K562 (cell line): ENCODE measurements around the gene GRIN1. TPM values are rescaled to one million over a fixed set of nuclear protein-coding genes. Genes with fewer than 3 reads are reported as not detected.

Experiments used
- ATAC-seq: fragments of 200-7000 bp; cut with Tn5 transposase; 3 replicates; pipeline ENCODE4 v1.9.1; 2020; ENCODE audit warnings: moderate library complexity
- BruUV-seq: library from RNA; stranded (reverse); fragments of 400-500 nt; replicated peaks from 2 replicates; lab custom pipeline; 2021; lab: Mats Ljungman, UMichigan
- CTCF ChIA-PET: fragments of 300-600 bp; formaldehyde crosslinking; extraction: SDS; loops from one replicate; lab custom pipeline; 2021; ENCODE audit warnings: low intra/inter-chr PET ratio; lab: Yijun Ruan, JAX
- POLR2A ChIA-PET: fragments of 300-600, 350-650 bp; sonication (Branson Sonifier 250); formaldehyde crosslinking; extraction: SDS; loops from one replicate; lab custom pipeline; 2021; ENCODE audit warnings: antibody characterized with exemption, inconsistent platforms; lab: Yijun Ruan, JAX
- DNase-seq, 4 experiments: peaks; one replicate each; pipeline versions ENCODE4 v3.0.0 to v3.0.0-alpha.2; 2011 to 2018; ENCODE audit warnings: low spot score in 3 of 4, mixed read lengths in 3 of 4; ENCODE audit errors: extremely low read depth in 1 of 4
- FAIRE-seq: peaks from 2 replicates; lab custom pipeline; 2011; peaks lifted over from hg19 to GRCh38; lab: Jason Lieb, UNC
- H2AFZ ChIP-seq: 2 replicates; pipeline ENCODE4 v1.6.0; 2011; ENCODE audit warnings: low read depth, low read length, control low read depth, inconsistent platforms
- H3K27ac ChIP-seq: fragments of 200-600 bp; 3 replicates; pipeline ENCODE4 v1.8.0; 2011; ENCODE audit warnings: low read depth, mild to moderate bottlenecking, control low read depth, inconsistent platforms, low read length, moderate library complexity, mixed read lengths; ENCODE audit errors: extremely low read depth
- H3K27me3 ChIP-seq, 2 experiments: fragments of 300-600 bp in 1 of 2; 2 replicates in 1 of 2; 3 replicates in 1 of 2; pipeline versions ENCODE4 v1.6.0 to v1.8.0; 2011; ENCODE audit warnings: inconsistent platforms in 2 of 2, low read length in 2 of 2, mild to moderate bottlenecking in 1 of 2, mixed read lengths in 1 of 2, moderate library complexity in 1 of 2; ENCODE audit not compliant: control insufficient read depth in 2 of 2, insufficient read depth in 2 of 2
- H3K36me3 ChIP-seq: fragments of 300-600 bp; 3 replicates; pipeline ENCODE4 v1.8.0; 2011; ENCODE audit warnings: mild to moderate bottlenecking, low read length, inconsistent platforms; ENCODE audit not compliant: control insufficient read depth, insufficient read depth
- H3K4me1 ChIP-seq, 2 experiments: fragments of 200-600 bp in 1 of 2; replicated peaks in 1 of 2; 2 replicates in 1 of 2; 3 replicates in 1 of 2; pipeline versions ENCODE4 v1.5.1 to v1.8.0; 2011; ENCODE audit warnings: inconsistent platforms in 2 of 2, low read length in 2 of 2, mild to moderate bottlenecking in 1 of 2, mixed read lengths in 1 of 2, moderate library complexity in 1 of 2; ENCODE audit not compliant: control insufficient read depth in 2 of 2, insufficient read depth in 2 of 2
- H3K4me2 ChIP-seq: 2 replicates; pipeline ENCODE4 v1.6.1; 2011; ENCODE audit warnings: low read length, control low read depth, inconsistent platforms, mixed read lengths; ENCODE audit not compliant: insufficient read depth
- H3K4me3 ChIP-seq: fragments of 200-600 bp; sonication (generic), shearing (Covaris generic); 2 replicates; pipeline ENCODE4 v1.5.1; 2016; ENCODE audit warnings: control low read depth, inconsistent platforms
- H3K79me2 ChIP-seq: fragments of 200-600 bp; 3 replicates; pipeline ENCODE4 v1.8.0; 2011; ENCODE audit warnings: low read length, inconsistent platforms; ENCODE audit not compliant: control insufficient read depth, insufficient read depth
- H3K9ac ChIP-seq, 2 experiments: 2 replicates each; pipeline versions ENCODE4 v1.6.0 to v1.6.1; 2011; ENCODE audit warnings: low read depth in 2 of 2, low read length in 2 of 2, control low read depth in 1 of 2, inconsistent platforms in 1 of 2, mild to moderate bottlenecking in 1 of 2, mixed read lengths in 1 of 2; ENCODE audit not compliant: insufficient read depth in 1 of 2
- H3K9me1 ChIP-seq: one replicate; pipeline ENCODE4 v1.6.0; 2011; ENCODE audit warnings: inconsistent platforms, mild to moderate bottlenecking, low read length, moderate library complexity; ENCODE audit not compliant: control insufficient read depth, insufficient read depth
- H3K9me3 ChIP-seq: replicated peaks from 2 replicates; pipeline ENCODE4 v1.5.1; 2011; ENCODE audit warnings: low read depth, low read length, inconsistent platforms; ENCODE audit not compliant: control insufficient read depth, insufficient read depth
- H4K20me1 ChIP-seq: replicated peaks from 2 replicates; pipeline ENCODE4 v1.6.1; 2011; ENCODE audit warnings: low read length, inconsistent platforms, mixed read lengths; ENCODE audit not compliant: control insufficient read depth, insufficient read depth
- POLR2A ChIP-seq: fragments of 450-650 bp; conservative IDR thresholded peaks from 2 replicates; pipeline ENCODE4 v1.6.1; 2016
- POU5F1 ChIP-seq: fragments of 150-350 bp; IDR thresholded peaks from 2 replicates; pipeline ENCODE4 v1.6.1; 2014; ENCODE audit warnings: borderline replicate concordance, low read length, low read depth, mild to moderate bottlenecking; ENCODE audit not compliant: partially characterized antibody
- SETDB1 ChIP-seq: IDR thresholded peaks from one replicate; pipeline ENCODE4 v1.6.1; 2012; ENCODE audit warnings: low read length, control low read depth, inconsistent platforms
- SMAD2 ChIP-seq: fragments of 150-350 bp; IDR thresholded peaks from 2 replicates; pipeline ENCODE4 v1.6.1; 2014; ENCODE audit warnings: low read depth, mild to moderate bottlenecking, low read length
- STAG1 ChIP-seq: sonication (generic); formaldehyde crosslinking; IDR thresholded peaks from 2 replicates; pipeline ENCODE4 v1.5.0; 2020; ENCODE audit warnings: missing genetic modification reagents, borderline replicate concordance
- ZBTB17 ChIP-seq: fragments of 450-650 bp; formaldehyde crosslinking; IDR thresholded peaks from 2 replicates; pipeline ENCODE4 v1.4.0; 2020; ENCODE audit warnings: mild to moderate bottlenecking
- WGBS: fragments of 100-300 bp; shearing (Covaris generic); methylation state at CpG from one replicate; pipeline ENCODE4 v1.1.6; 2016; ENCODE audit warnings: low coverage, mixed read lengths; ENCODE audit not compliant: insufficient coverage; ENCODE audit errors: missing lambda C conversion rate; 5-methylcytosine and 5-hydroxymethylcytosine counted together
- in situ Hi-C: fragments of 300-500 bp; cut with MboI; formaldehyde crosslinking; loops from 4 replicates; pipeline ENCODE4 v1.15.0; 2018; ENCODE audit warnings: inconsistent platforms, mixed read lengths
- intact Hi-C: fragments of 100-400 bp; cut with micrococcal nuclease; formaldehyde crosslinking; loops from 2 replicates; pipeline ENCODE4 v1.14.2; 2022
- polyA plus RNA-seq, 8 experiments: library from polyadenylated mRNA; depleted of rRNA in 4 of 8; stranded (reverse) in 5 of 8; unstranded in 3 of 8; fragments of >200 nt; fragmentation: Nextera tagmentation in 2 of 8; fragmentation: Illumina TruSeq in 1 of 8; extraction: Ambion mirVana in 2 of 8; extraction: Trizol in 1 of 8; gene quantifications; 2 replicates each; pipeline versions ENCODE4 v1.2.1 to v1.2.3, GENCODE V29; 2011 to 2014; ENCODE audit warnings: inconsistent platforms in 1 of 8, missing spikeins in 1 of 8
- total RNA-seq, 7 experiments: library from RNA; depleted of rRNA in 6 of 7; stranded (reverse); fragments of >200 nt in 6 of 7; fragmentation: Illumina TruSeq in 2 of 7; extraction: Trizol in 2 of 7; gene quantifications; 2 replicates each; pipeline versions ENCODE4 v1.2.1 to v1.2.3, GENCODE V29; 2011 to 2021; ENCODE audit warnings: low replicate concordance in 1 of 7

Gene GRIN1
- total and polyA plus RNA-seq, 9 of the 15 experiments (the other 6 are each of a cell fraction or from before 2014, with no cell fraction given): 0.03 to 0.35 (median 0.16) TPM; not detected in 6

DNA sequence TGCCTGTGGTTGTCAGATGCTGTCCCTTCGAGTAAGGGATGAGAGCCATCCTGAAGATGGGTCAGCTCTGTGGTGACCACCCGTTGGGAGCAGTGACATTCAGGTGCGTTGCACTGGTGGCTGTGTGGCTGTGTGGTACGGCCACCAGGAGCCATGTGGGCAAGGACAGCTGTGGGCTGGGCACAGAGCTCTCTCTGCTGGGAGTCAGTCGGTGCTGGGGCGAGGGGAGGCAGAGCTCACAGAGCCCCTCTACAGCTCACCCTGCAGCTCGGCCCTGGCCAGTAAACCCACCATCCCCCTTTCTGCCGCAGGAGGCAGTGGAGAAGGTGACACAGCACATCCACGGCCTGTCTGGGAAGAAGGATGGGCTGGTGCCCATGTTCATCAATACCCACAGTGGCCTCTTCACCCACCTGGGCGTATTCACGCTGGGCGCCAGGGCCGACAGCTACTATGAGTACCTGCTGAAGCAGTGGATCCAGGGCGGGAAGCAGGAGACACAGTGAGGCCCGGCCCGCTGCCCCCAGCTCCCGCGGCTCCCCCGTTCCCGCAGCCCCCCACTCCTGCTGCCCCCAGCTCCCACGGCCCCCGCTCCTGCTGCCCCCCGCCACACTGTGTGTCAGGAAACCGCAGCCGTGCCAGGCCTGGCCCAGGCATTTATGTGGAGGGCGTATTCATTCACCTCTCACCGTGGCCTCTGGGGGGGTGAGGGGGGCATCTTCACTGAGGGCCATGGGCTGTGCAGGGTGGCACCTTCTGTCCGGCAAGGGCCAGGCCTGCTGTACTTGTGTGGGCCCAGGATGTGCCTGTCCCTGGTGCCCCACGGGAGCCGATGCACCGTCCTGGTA, 32.9 kb upstream of the GRIN1 start:
- H4K20me1 ChIP-seq: no peaks in the 10 kb centered on the region
- H2AFZ ChIP-seq: no peak overlapping the region
- no peaks in the 10 kb centered on the region for H3K27me3 ChIP-seq
- ChIA-PET POLR2A (interaction anchor here (0.5 to 1.4 kb wide), 7 partner anchors 9 to 195 kb away, joined by 3 to 5 read pairs (median 4); partner anchors contain the start of genes DPP7 and MAN1B1), CTCF (no interaction called here)
- no peaks in the 10 kb centered on the region for H3K79me2 ChIP-seq
- in situ Hi-C loops (no loop called here), intact Hi-C loops (no loop called here)
- no peak overlapping the region for H3K4me2 ChIP-seq
- H3K9me3 ChIP-seq: peaks cover 22% of the 10 kb centered on the region
- ATAC-seq (no peak), FAIRE-seq (no peak), DNase-seq (no peak)
- H3K9ac ChIP-seq: peak overlapping the region in 1 of 2 experiments; percentile 45; a peak in 1 of 4 replicates
- H3K4me3 ChIP-seq: no peak overlapping the region
- peaks cover 0 to 42% of the 10 kb centered on the region in 2 experiments; a peak in 2 of 5 replicates for H3K4me1 ChIP-seq
- 94% methylated on average over 26 of the region's 31 CpGs for WGBS
- no peaks in the 10 kb centered on the region for H3K9me1 ChIP-seq
- H3K27ac ChIP-seq: no peak overlapping the region
- peaks cover 97% of the 10 kb centered on the region for H3K36me3 ChIP-seq
- TF ChIP-seq SMAD2 (no peak), POU5F1 (no peak), ZBTB17 (CRISPR knock-in tag) (no peak), STAG1 (CRISPR knock-in tag) (no peak), POLR2A (no peak), SETDB1 (no peak)
- no TSS peak for BruUV-seq
